Vagina (tissue), 2 donors: ENCODE measurements around the gene RTL1. TPM values are rescaled to one million over a fixed set of nuclear protein-coding genes. Genes with fewer than 3 reads are reported as not detected.

ENCODE experiments used
- DNase-seq, 2 donors: peaks; one replicate each; pipeline ENCODE4 v3.0.0-alpha.2; 2017; ENCODE audit errors: extremely low spot score in 2 of 2
- H3K27ac ChIP-seq: fragments of 200-600 bp; sonication (generic); one replicate; pipeline ENCODE4 v1.5.1; 2019
- H3K27me3 ChIP-seq: fragments of 200-600 bp; sonication (generic); one replicate; pipeline ENCODE4 v1.5.1; 2019
- H3K36me3 ChIP-seq, 2 donors: fragments of 200-600 bp; sonication (generic); one replicate each; pipeline ENCODE4 v1.5.1; 2017 to 2019
- H3K4me1 ChIP-seq: fragments of 200-600 bp; sonication (generic); one replicate; pipeline ENCODE4 v1.5.1; 2019
- H3K4me3 ChIP-seq, 2 donors: fragments of 200-600 bp; sonication (generic); 1 replicate in 1 of 2; 2 replicates in 1 of 2; pipeline ENCODE4 v1.5.1; 2016 to 2019
- H3K9me3 ChIP-seq: fragments of 200-600 bp; sonication (generic); one replicate; pipeline ENCODE4 v1.5.1; 2019
- CTCF ChIP-seq, 3 experiments: fragments of 450-650 bp in 2 of 3; fragments of 200-600 bp in 1 of 3; sonication (generic) in 1 of 3; IDR thresholded peaks; one replicate each; pipeline ENCODE4 v1.5.1; 2017 to 2019; ENCODE audit warnings: antibody characterized with exemption in 3 of 3, mild to moderate bottlenecking in 2 of 3, moderate library complexity in 2 of 3
- POLR2A ChIP-seq, 2 donors: fragments of 450-650 bp; IDR thresholded peaks; one replicate each; pipeline ENCODE4 v1.6.1; 2017; ENCODE audit warnings: antibody characterized with exemption in 2 of 2, mild to moderate bottlenecking in 2 of 2, moderate library complexity in 2 of 2
- POLR2AphosphoS5 ChIP-seq, 2 donors: sonication (generic); formaldehyde crosslinking; IDR thresholded peaks; one replicate each; pipeline ENCODE4 v1.9.0; 2017; ENCODE audit warnings: antibody characterized with exemption in 2 of 2, mild to moderate bottlenecking in 2 of 2, low read depth in 1 of 2; ENCODE audit not compliant: insufficient read depth in 1 of 2
- intact Hi-C: fragments of 100-400 bp; cut with DNase I; formaldehyde crosslinking; loops from one replicate; pipeline ENCODE4 v1.15.1; 2023
- total RNA-seq: library from RNA; depleted of rRNA; stranded (reverse); fragments of >200 nt; gene quantifications from one replicate; pipeline ENCODE4 v1.2.3, GENCODE V29; 2016

The RTL1 gene
- total RNA-seq, 1 donor from 2014 or later, result not detected

DNA sequence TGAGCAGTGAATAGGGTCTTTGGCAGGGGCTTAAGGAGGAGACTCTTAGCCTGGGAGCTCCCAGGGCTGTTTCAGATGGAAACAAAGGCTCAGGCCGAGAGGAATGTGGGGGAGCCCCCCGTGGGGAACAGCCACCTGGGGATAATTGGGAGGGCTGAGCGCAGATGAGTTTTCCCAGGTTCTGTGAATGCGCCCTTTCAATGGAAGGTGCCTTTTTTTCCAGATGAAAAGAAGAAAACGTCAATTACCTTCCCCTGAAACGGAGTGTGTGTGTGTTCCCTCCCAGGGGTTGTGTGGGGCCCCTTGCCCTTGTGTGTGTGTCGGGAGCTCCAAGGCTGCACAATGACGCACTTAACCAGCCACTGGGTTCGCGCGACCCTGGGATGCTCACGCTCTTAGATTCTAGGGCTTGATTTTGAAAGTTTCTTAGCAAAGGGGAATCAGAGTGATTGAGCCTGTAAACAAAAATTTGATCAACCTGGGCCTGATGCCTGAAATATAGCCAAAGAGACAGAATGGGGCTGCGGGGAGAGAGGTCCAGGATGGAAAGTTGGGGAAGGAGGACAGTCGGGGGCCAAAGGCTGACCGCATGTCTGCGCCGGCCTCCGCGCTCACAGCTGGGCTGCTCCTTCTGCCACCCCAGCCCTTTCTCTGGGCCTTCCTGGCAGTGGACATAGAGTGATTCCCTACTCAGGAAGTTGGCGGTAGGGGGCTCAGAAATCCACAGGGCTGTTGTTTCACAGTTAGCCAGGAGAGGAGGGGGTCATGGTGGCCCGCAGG is 63.0 kb downstream of the RTL1 start:
- Histone ChIP-seq H3K36me3 (no peaks in the 10 kb centered on the region), H3K4me1 (peaks cover 24% of the 10 kb centered on the region), H3K4me3 (no peak overlapping the region), H3K27me3 (no peaks in the 10 kb centered on the region), H3K27ac (peak overlapping the region; percentile 79), H3K9me3 (no peaks in the 10 kb centered on the region)
- no peak for TF ChIP-seq POLR2AphosphoS5 (IDR thresholded peaks at IDR 0.05; ENCODE audit: insufficient read depth in 1 of 2, low read depth in 1 of 2)
- no peak for TF ChIP-seq POLR2A (IDR thresholded peaks at IDR 0.05)
- TF ChIP-seq CTCF (IDR thresholded peaks at IDR 0.05), result no peak
- DNase-seq, result no peak
- intact Hi-C loops, result loop anchor here (10.0 kb wide), 1 partner anchor 724 kb away; the partner anchor contains the start of gene DIO3

DNA sequence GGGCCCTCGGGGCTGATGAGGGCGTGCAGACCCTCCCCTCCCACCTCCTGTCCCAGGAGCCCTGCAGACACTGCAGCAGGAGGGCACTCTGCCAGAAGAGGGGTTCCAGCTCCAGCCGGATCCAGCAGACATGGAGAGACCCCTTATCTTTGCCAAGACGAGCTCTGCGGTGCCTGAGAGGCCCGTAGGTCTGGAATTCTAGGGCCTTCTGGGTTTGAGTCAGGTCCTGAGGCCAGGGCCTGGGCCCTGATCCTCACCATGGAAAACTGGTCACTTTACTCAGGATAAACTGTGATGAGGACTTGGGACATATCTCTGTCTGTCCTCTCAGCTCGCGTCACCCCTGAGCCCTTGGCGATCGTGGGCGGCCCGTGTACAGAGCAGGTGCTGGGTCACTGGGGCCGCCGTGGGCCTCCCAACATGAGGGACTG is 63.8 kb downstream of the RTL1 start:
- intact Hi-C loops, result loop anchor here (10.0 kb wide), 1 partner anchor 725 kb away; the partner anchor contains the start of gene DIO3
- H3K27me3 ChIP-seq, result no peaks in the 10 kb centered on the region
- TF ChIP-seq CTCF (IDR thresholded peaks at IDR 0.05) (no peak), POLR2AphosphoS5 (IDR thresholded peaks at IDR 0.05; ENCODE audit: insufficient read depth in 1 of 2, low read depth in 1 of 2) (no peak), POLR2A (IDR thresholded peaks at IDR 0.05) (no peak)
- no peaks in the 10 kb centered on the region for H3K36me3 ChIP-seq
- H3K9me3 ChIP-seq, result no peaks in the 10 kb centered on the region
- no peak overlapping the region for H3K4me3 ChIP-seq
- H3K4me1 ChIP-seq, result peaks cover 24% of the 10 kb centered on the region
- peak overlapping the region; percentile 79 for H3K27ac ChIP-seq
- no peak for DNase-seq

- intact Hi-C loops, result no loop called here
- TF ChIP-seq POLR2A (IDR thresholded peaks at IDR 0.05) (no peak), CTCF (IDR thresholded peaks at IDR 0.05) (no peak), POLR2AphosphoS5 (IDR thresholded peaks at IDR 0.05; ENCODE audit: insufficient read depth in 1 of 2, low read depth in 1 of 2) (no peak)
- Histone ChIP-seq H3K4me3 (no peak overlapping the region), H3K27ac (peak overlapping the region; percentile 79), H3K27me3 (no peaks in the 10 kb centered on the region), H3K9me3 (no peaks in the 10 kb centered on the region), H3K4me1 (peaks cover 24% of the 10 kb centered on the region), H3K36me3 (no peaks in the 10 kb centered on the region)
- no peak for DNase-seq
Measured at GRCh38 chr14:100839315-100839585, 64.3 kb downstream of the RTL1 start.

DNA sequence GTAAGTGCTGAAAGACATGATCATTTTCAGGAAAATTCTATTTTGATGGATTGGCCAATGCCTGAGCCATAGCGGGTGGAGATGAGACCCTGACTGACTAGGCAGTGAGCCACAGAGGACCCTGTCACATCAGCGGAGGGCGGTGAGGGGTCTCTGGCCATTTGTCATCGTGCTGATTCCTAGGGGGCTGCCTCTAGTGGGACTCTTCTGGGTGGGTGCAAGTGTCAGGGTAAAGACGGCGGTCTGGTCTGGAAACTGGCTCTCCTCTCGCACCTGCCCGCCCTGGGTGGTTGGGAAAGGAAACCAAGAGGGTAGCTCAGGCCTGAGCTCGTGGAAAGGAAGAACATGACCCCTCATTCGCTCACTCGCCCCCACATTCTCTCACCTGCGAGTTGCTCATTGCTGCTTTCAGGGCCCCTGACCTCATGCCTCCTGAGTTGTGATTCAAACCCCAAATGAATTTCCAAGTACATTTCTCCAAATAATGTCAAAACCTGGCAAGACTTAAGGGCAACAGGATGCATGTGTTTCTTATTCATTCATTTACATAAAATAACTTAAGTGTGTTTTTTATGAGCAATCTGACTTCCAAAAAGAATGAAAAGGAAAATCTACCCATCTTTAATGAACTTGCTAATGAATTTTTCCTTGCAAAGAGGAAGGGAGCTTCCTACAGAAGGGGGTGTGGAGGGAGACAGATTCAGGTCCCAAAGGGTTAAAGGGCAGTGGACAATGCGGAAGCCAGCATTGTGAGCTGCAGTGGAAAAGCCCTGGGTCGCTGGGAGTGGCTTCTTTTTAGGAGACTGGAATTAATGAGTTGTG is 64.8 kb downstream of the RTL1 start:
- no peak for TF ChIP-seq POLR2AphosphoS5 (IDR thresholded peaks at IDR 0.05; ENCODE audit: insufficient read depth in 1 of 2, low read depth in 1 of 2)
- no peak for TF ChIP-seq POLR2A (IDR thresholded peaks at IDR 0.05)
- TF ChIP-seq CTCF (IDR thresholded peaks at IDR 0.05), result no peak
- H3K36me3 ChIP-seq, result no peaks in the 10 kb centered on the region
- peak overlapping the region; percentile 79 for H3K27ac ChIP-seq
- H3K4me3 ChIP-seq, result no peak overlapping the region
- DNase-seq, result no peak
- no peaks in the 10 kb centered on the region for H3K27me3 ChIP-seq
- no peaks in the 10 kb centered on the region for H3K9me3 ChIP-seq
- H3K4me1 ChIP-seq, result peaks cover 24% of the 10 kb centered on the region
- intact Hi-C loops, result no loop called here
